Activated T-helper 17 cell treated with anti-CD3 and anti-CD28 coated beads, Interleukin-2, amount 50 U/mL, for 72 hours (primary cell): ENCODE measurements around the gene PLCB4. TPM values are rescaled to one million over a fixed set of nuclear protein-coding genes. Genes with fewer than 3 reads are reported as not detected.
"Not testable (repeated sequence)": the region's sequence is repeated elsewhere in the genome, so short reads cannot be mapped to it uniquely, and the experiment has no call there.

Source experiments
- ATAC-seq: fragments of 150-1000 bp; cut with Tn5 transposase; replicated peaks from 2 replicates; pipeline ENCODE4 v1.10.0; 2021; ENCODE audit warnings: mild to moderate bottlenecking, moderate library complexity
- H3K27ac Mint-ChIP-seq: one replicate; pipeline ENCODE4 v1.8.0; 2022; ENCODE audit warnings: mixed read lengths
- H3K27me3 Mint-ChIP-seq: one replicate; pipeline ENCODE4 v1.8.0; 2022; ENCODE audit warnings: mixed read lengths
- H3K36me3 Mint-ChIP-seq: one replicate; pipeline ENCODE4 v1.8.0; 2022; ENCODE audit warnings: low read depth, mild to moderate bottlenecking, mixed read lengths
- H3K4me1 Mint-ChIP-seq: one replicate; pipeline ENCODE4 v1.8.0; 2022; ENCODE audit warnings: mixed read lengths
- H3K4me3 Mint-ChIP-seq: one replicate; pipeline ENCODE4 v1.8.0; 2022; ENCODE audit warnings: mild to moderate bottlenecking, mixed read lengths
- H3K9me3 Mint-ChIP-seq: one replicate; pipeline ENCODE4 v1.8.0; 2022; ENCODE audit warnings: mixed read lengths
- total RNA-seq, 2 donors: library from RNA; stranded (reverse); gene quantifications; one replicate each; pipeline ENCODE4 v1.2.3, GENCODE V29; 2022

The PLCB4 gene
- total RNA-seq, 2 donors from 2014 or later, result not detected

- ATAC-seq, result no peak
- Mint-ChIP-seq H3K27ac (no peak overlapping the region), H3K36me3 (no peaks in the 10 kb centered on the region), H3K27me3 (peaks cover 4% of the 10 kb centered on the region), H3K9me3 (peaks cover 4% of the 10 kb centered on the region), H3K4me1 (no peaks in the 10 kb centered on the region), H3K4me3 (no peak overlapping the region)
These were observed 290.8 kb downstream of the PLCB4 start for GRCh38 chr20:9359561-9360308.

- peaks cover 4% of the 10 kb centered on the region for H3K27me3 Mint-ChIP-seq
- H3K4me1 Mint-ChIP-seq, result no peaks in the 10 kb centered on the region
- peaks cover 4% of the 10 kb centered on the region for H3K9me3 Mint-ChIP-seq
- H3K36me3 Mint-ChIP-seq, result no peaks in the 10 kb centered on the region
- H3K27ac Mint-ChIP-seq, result no peak overlapping the region
- ATAC-seq, result no peak
- H3K4me3 Mint-ChIP-seq, result no peak overlapping the region
These were observed 291.5 kb downstream of the PLCB4 start for GRCh38 chr20:9360431-9360830.

GRCh38 chr20:9363673-9364072 lies 294.8 kb downstream of the PLCB4 start:
- no peak overlapping the region for H3K27ac Mint-ChIP-seq
- no peak for ATAC-seq
- H3K9me3 Mint-ChIP-seq, result peaks cover 4% of the 10 kb centered on the region
- H3K4me3 Mint-ChIP-seq, result no peak overlapping the region
- H3K36me3 Mint-ChIP-seq, result no peaks in the 10 kb centered on the region
- no peaks in the 10 kb centered on the region for H3K4me1 Mint-ChIP-seq
- peaks cover 4% of the 10 kb centered on the region for H3K27me3 Mint-ChIP-seq

- no peaks in the 10 kb centered on the region for H3K27me3 Mint-ChIP-seq
- no peak for ATAC-seq
- peaks cover 4% of the 10 kb centered on the region for H3K9me3 Mint-ChIP-seq
- H3K36me3 Mint-ChIP-seq, result no peaks in the 10 kb centered on the region
- no peak overlapping the region for H3K4me3 Mint-ChIP-seq
- H3K27ac Mint-ChIP-seq, result no peak overlapping the region
- H3K4me1 Mint-ChIP-seq, result no peaks in the 10 kb centered on the region
These were observed 298.4 kb downstream of the PLCB4 start for GRCh38 chr20:9367328-9367727.

- no peak for ATAC-seq
- Mint-ChIP-seq H3K27me3 (no peaks in the 10 kb centered on the region), H3K36me3 (no peaks in the 10 kb centered on the region), H3K9me3 (peaks cover 4% of the 10 kb centered on the region), H3K27ac (no peak overlapping the region), H3K4me3 (no peak overlapping the region), H3K4me1 (no peaks in the 10 kb centered on the region)
These were observed 298.9 kb downstream of the PLCB4 start for GRCh38 chr20:9367746-9368145.

- H3K27me3 Mint-ChIP-seq, result no peaks in the 10 kb centered on the region
- peaks cover 3% of the 10 kb centered on the region for H3K9me3 Mint-ChIP-seq
- no peak for ATAC-seq
- no peaks in the 10 kb centered on the region for H3K36me3 Mint-ChIP-seq
- no peak overlapping the region for H3K4me3 Mint-ChIP-seq
- H3K4me1 Mint-ChIP-seq, result no peaks in the 10 kb centered on the region
- no peak overlapping the region for H3K27ac Mint-ChIP-seq
These were observed 300.0 kb downstream of the PLCB4 start for GRCh38 chr20:9368893-9369292.

GRCh38 chr20:9369557-9369956 lies 300.7 kb downstream of the PLCB4 start:
- H3K36me3 Mint-ChIP-seq, result no peaks in the 10 kb centered on the region
- no peak overlapping the region for H3K27ac Mint-ChIP-seq
- no peaks in the 10 kb centered on the region for H3K9me3 Mint-ChIP-seq
- no peak overlapping the region for H3K4me3 Mint-ChIP-seq
- H3K4me1 Mint-ChIP-seq, result no peaks in the 10 kb centered on the region
- ATAC-seq, result no peak
- H3K27me3 Mint-ChIP-seq, result no peaks in the 10 kb centered on the region

GRCh38 chr20:9374072-9374471 lies 305.2 kb downstream of the PLCB4 start:
- H3K36me3 Mint-ChIP-seq, result no peaks in the 10 kb centered on the region
- H3K9me3 Mint-ChIP-seq, result no peaks in the 10 kb centered on the region
- no peaks in the 10 kb centered on the region for H3K27me3 Mint-ChIP-seq
- H3K27ac Mint-ChIP-seq, result no peak overlapping the region
- no peak for ATAC-seq
- H3K4me1 Mint-ChIP-seq, result no peaks in the 10 kb centered on the region
- no peak overlapping the region for H3K4me3 Mint-ChIP-seq

GRCh38 chr20:9374480-9374879 lies 305.6 kb downstream of the PLCB4 start:
- H3K4me1 Mint-ChIP-seq, result no peaks in the 10 kb centered on the region
- H3K9me3 Mint-ChIP-seq, result no peaks in the 10 kb centered on the region
- H3K27me3 Mint-ChIP-seq, result no peaks in the 10 kb centered on the region
- no peak for ATAC-seq
- H3K36me3 Mint-ChIP-seq, result no peaks in the 10 kb centered on the region
- H3K4me3 Mint-ChIP-seq, result no peak overlapping the region
- H3K27ac Mint-ChIP-seq, result no peak overlapping the region

- no peak overlapping the region for H3K27ac Mint-ChIP-seq
- ATAC-seq, result no peak
- H3K27me3 Mint-ChIP-seq, result no peaks in the 10 kb centered on the region
- H3K4me3 Mint-ChIP-seq, result no peak overlapping the region
- H3K4me1 Mint-ChIP-seq, result no peaks in the 10 kb centered on the region
- no peaks in the 10 kb centered on the region for H3K9me3 Mint-ChIP-seq
- H3K36me3 Mint-ChIP-seq, result no peaks in the 10 kb centered on the region
These were observed 306.4 kb downstream of the PLCB4 start for GRCh38 chr20:9375221-9375681.

- Mint-ChIP-seq H3K27me3 (no peaks in the 10 kb centered on the region), H3K9me3 (no peaks in the 10 kb centered on the region), H3K4me3 (no peak overlapping the region), H3K4me1 (no peaks in the 10 kb centered on the region), H3K27ac (no peak overlapping the region), H3K36me3 (no peaks in the 10 kb centered on the region)
- no peak for ATAC-seq
These were observed 308.1 kb downstream of the PLCB4 start for GRCh38 chr20:9377007-9377406.

GRCh38 chr20:9385345-9386310 lies 316.7 kb downstream of the PLCB4 start:
- not testable (repeated sequence) for H3K27ac Mint-ChIP-seq, H3K4me1 Mint-ChIP-seq, H3K4me3 Mint-ChIP-seq, H3K27me3 Mint-ChIP-seq, ATAC-seq, H3K9me3 Mint-ChIP-seq, H3K36me3 Mint-ChIP-seq

- H3K4me1 Mint-ChIP-seq, result no peaks in the 10 kb centered on the region
- ATAC-seq, result no peak
- no peaks in the 10 kb centered on the region for H3K36me3 Mint-ChIP-seq
- H3K9me3 Mint-ChIP-seq, result no peaks in the 10 kb centered on the region
- H3K4me3 Mint-ChIP-seq, result no peak overlapping the region
- no peak overlapping the region for H3K27ac Mint-ChIP-seq
- no peaks in the 10 kb centered on the region for H3K27me3 Mint-ChIP-seq
These were observed 319.4 kb downstream of the PLCB4 start for GRCh38 chr20:9388160-9388812.

GRCh38 chr20:9388813-9389161 lies 319.9 kb downstream of the PLCB4 start:
- Mint-ChIP-seq H3K36me3 (no peaks in the 10 kb centered on the region), H3K4me1 (no peaks in the 10 kb centered on the region), H3K27me3 (no peaks in the 10 kb centered on the region), H3K27ac (no peak overlapping the region), H3K9me3 (no peaks in the 10 kb centered on the region), H3K4me3 (no peak overlapping the region)
- ATAC-seq, result no peak
